ENCODE measurements around the gene CDH12.

DNA sequence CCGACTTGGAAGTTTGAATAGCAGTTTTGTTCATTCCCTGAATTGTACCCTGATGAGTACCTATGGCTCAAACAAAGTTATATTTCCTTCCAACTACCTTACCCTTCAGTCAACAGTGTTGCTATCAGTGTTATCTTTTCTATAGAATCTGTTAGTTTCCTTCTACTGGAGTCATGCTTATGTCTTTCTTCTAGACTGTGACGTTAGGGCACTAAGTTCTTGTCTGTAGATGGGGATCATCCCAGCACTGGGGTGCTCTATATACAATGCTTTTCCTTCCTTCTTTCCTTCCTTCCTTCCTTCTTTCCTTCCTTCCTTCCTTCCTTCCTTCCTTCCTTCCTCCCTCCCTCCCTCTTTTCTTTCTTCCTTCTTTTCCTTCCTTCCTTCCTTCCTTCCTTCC is 973.0 kb downstream of the CDH12 start:
- TF ChIP-seq, protein P1, sequence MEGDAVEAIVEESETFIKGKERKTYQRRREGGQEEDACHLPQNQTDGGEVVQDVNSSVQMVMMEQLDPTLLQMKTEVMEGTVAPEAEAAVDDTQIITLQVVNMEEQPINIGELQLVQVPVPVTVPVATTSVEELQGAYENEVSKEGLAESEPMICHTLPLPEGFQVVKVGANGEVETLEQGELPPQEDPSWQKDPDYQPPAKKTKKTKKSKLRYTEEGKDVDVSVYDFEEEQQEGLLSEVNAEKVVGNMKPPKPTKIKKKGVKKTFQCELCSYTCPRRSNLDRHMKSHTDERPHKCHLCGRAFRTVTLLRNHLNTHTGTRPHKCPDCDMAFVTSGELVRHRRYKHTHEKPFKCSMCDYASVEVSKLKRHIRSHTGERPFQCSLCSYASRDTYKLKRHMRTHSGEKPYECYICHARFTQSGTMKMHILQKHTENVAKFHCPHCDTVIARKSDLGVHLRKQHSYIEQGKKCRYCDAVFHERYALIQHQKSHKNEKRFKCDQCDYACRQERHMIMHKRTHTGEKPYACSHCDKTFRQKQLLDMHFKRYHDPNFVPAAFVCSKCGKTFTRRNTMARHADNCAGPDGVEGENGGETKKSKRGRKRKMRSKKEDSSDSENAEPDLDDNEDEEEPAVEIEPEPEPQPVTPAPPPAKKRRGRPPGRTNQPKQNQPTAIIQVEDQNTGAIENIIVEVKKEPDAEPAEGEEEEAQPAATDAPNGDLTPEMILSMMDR (IDR thresholded peaks at IDR 0.05): no peak
- no peak for TF ChIP-seq POLR2A (IDR thresholded peaks at IDR 0.05)

Data from vagina (tissue), 2 donors.